GM21717 (cell line): ENCODE data around the gene KIRREL1.

Source experiments
- ATAC-seq: cut with Tn5 transposase; IDR thresholded peaks from one replicate; pipeline ENCODE4 v1.9.1; 2021; ENCODE audit warnings: mild to moderate bottlenecking, moderate library complexity; ENCODE audit not compliant: unreplicated experiment

KIRREL1 gene

GRCh38 chr1:158027508-158027907 is 34.1 kb downstream of the KIRREL1 start:
- ATAC-seq = no peak

GRCh38 chr1:158028969-158029368 is 35.5 kb downstream of the KIRREL1 start:
- ATAC-seq = no peak

GRCh38 chr1:158035014-158035413 is 41.6 kb downstream of the KIRREL1 start:
- ATAC-seq = no peak

- ATAC-seq = no peak
Measured at GRCh38 chr1:158035976-158036583, 42.6 kb downstream of the KIRREL1 start.

GRCh38 chr1:158037008-158037865 is 43.8 kb downstream of the KIRREL1 start:
- no peak for ATAC-seq

- ATAC-seq = no peak
Measured at GRCh38 chr1:158037866-158038359, 44.5 kb downstream of the KIRREL1 start.

- no peak for ATAC-seq
Measured at GRCh38 chr1:158038793-158039192, 45.3 kb downstream of the KIRREL1 start.

- no peak for ATAC-seq
Measured at GRCh38 chr1:158039380-158039779, 45.9 kb downstream of the KIRREL1 start.

GRCh38 chr1:158040323-158040722 is 46.9 kb downstream of the KIRREL1 start:
- no peak for ATAC-seq

- ATAC-seq = no peak
Measured at GRCh38 chr1:158043232-158043631, 49.8 kb downstream of the KIRREL1 start.

- ATAC-seq = no peak
Measured at GRCh38 chr1:158045639-158046038, 52.2 kb downstream of the KIRREL1 start.

- ATAC-seq = no peak
Measured at GRCh38 chr1:158046715-158047510, 53.5 kb downstream of the KIRREL1 start.

GRCh38 chr1:158048371-158049067 is 55.1 kb downstream of the KIRREL1 start:
- ATAC-seq = no peak

GRCh38 chr1:158049853-158050252 is 56.4 kb downstream of the KIRREL1 start:
- ATAC-seq = no peak

GRCh38 chr1:158053276-158053675 is 59.8 kb downstream of the KIRREL1 start:
- no peak for ATAC-seq

GRCh38 chr1:158054721-158055120 is 61.3 kb downstream of the KIRREL1 start:
- ATAC-seq = no peak

- ATAC-seq = no peak
Measured at GRCh38 chr1:158055854-158056253, 62.4 kb downstream of the KIRREL1 start.

- ATAC-seq = no peak
Measured at GRCh38 chr1:158056498-158056897, 63.1 kb downstream of the KIRREL1 start.

- ATAC-seq = no peak
Measured at GRCh38 chr1:158058237-158058985, 65.0 kb downstream of the KIRREL1 start.

GRCh38 chr1:158059984-158060383 is 66.5 kb downstream of the KIRREL1 start:
- no peak for ATAC-seq
